ENCODE measurements around the gene KSR2.

Gene KSR2

GRCh38 chr12:117854339-117855012, 114.3 kb downstream of the KSR2 start:
- DNase-seq: peak in 1 of 2 experiments; percentile 47

GRCh38 chr12:117853600-117853999, 115.2 kb downstream of the KSR2 start:
- DNase-seq: no peak

GRCh38 chr12:117850048-117850447, 118.7 kb downstream of the KSR2 start:
- peak in 1 of 2 experiments; percentile 25 for DNase-seq

GRCh38 chr12:117847371-117847770, 121.4 kb downstream of the KSR2 start:
- no peak for DNase-seq

GRCh38 chr12:117845271-117845904, 123.4 kb downstream of the KSR2 start:
- no peak for DNase-seq

GRCh38 chr12:117844114-117844830, 124.5 kb downstream of the KSR2 start:
- no peak for DNase-seq

GRCh38 chr12:117842630-117843029, 126.2 kb downstream of the KSR2 start:
- no peak for DNase-seq

GRCh38 chr12:117842220-117842619, 126.6 kb downstream of the KSR2 start:
- no peak for DNase-seq

- DNase-seq: no peak
Measured at GRCh38 chr12:117837737-117838050, 131.1 kb downstream of the KSR2 start.

GRCh38 chr12:117836999-117837736, 131.6 kb downstream of the KSR2 start:
- DNase-seq: peak; percentile 6 to 65

GRCh38 chr12:117836476-117836875, 132.3 kb downstream of the KSR2 start:
- DNase-seq: no peak

GRCh38 chr12:117835156-117835555, 133.6 kb downstream of the KSR2 start:
- no peak for DNase-seq

- no peak for DNase-seq
Measured at GRCh38 chr12:117832459-117833457, 136.0 kb downstream of the KSR2 start.

- no peak for DNase-seq
Measured at GRCh38 chr12:117830471-117830870, 138.3 kb downstream of the KSR2 start.

- no peak for DNase-seq
Measured at GRCh38 chr12:117829108-117829507, 139.7 kb downstream of the KSR2 start.

- no peak for DNase-seq
Measured at GRCh38 chr12:117827660-117828059, 141.1 kb downstream of the KSR2 start.

GRCh38 chr12:117825827-117826226, 143.0 kb downstream of the KSR2 start:
- DNase-seq: no peak

- DNase-seq: no peak
Measured at GRCh38 chr12:117821480-117822175, 147.2 kb downstream of the KSR2 start.

GRCh38 chr12:117820216-117820907, 148.4 kb downstream of the KSR2 start:
- no peak for DNase-seq

GRCh38 chr12:117819160-117819559, 149.6 kb downstream of the KSR2 start:
- DNase-seq: no peak

GRCh38 chr12:117818400-117818799, 150.4 kb downstream of the KSR2 start:
- DNase-seq: no peak

Measured in NCI-H446 (cell line).